GDM1 (cell line): ENCODE results near the gene AGAP2.
"Not testable (repeated sequence)": the region's sequence is repeated elsewhere in the genome, so short reads cannot be mapped to it uniquely, and the experiment has no call there.

Experiments
- DNase-seq: peaks from one replicate; lab custom pipeline; 2025; lab: John Stamatoyannopoulos, UW

The AGAP2 gene

DNA sequence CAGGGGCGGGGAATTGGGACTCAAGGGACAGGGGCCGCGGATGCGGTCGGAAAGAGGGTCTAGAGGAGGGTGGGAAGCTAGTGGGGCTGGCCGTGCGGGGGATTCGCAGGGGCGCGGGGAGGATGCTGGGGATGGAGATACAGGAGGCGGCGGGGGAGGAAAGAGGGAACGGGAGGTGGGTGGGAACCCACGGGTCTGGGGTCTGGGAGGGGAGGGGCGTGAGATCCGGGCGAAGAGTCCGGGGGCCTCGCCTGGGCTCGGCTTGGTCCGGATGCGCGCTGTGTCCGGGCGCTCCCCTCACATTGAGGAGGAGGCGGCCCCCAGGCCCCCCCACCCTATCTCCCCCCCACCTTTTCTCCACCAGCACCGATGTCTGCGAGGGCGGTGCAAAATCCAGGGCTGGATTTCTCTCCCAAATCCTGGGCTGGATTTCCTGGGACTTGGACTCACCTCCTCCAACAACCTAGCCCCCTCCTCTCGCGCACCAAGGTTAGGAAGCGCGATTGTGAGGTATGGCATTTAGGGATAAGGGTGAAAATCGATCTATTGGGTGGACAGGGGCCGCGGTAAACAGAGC is at the start of gene AGAP2:
AGAP2 (minus strand) TSS at position 82 of the 577 bp plus-strand sequence. CDS start 496 bp downstream, outside the sequence.
- no peak for DNase-seq

DNA sequence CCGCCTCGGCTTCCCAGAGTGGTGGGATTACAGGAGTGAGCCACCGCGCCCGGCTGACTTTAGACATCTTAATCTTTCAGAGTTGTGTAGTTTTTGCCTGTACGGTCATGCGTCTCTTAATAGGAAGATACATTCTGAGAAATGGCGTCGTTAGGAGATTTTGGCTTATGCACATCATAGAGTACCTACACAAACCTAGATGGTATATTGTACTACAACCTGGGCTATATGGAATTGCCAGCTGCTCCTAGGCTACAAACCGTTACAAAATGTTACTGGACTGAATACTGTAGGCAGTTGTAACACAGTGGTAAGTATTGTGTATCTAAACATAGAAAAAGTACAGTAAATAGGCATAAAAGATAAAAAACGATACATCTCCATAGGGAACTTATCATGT is 45.3 kb upstream of the AGAP2 start:
- no peak for DNase-seq

DNA sequence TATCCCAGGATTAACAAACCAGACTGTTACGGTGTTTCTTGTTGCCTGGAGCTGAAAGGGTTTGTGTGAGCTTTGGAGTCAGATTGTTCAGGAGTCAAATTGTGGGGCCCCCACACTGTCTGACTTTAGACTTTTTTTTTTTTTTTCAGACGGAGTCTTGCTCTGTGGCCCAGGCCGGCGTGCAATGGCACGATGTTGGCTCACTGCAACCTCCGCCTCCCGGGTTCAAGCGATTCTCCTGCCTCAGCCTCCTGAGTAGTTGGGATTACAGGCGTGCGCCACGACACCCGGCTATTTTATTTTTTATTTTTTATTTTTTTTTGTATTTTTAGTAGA is 44.9 kb upstream of the AGAP2 start:
- no peak for DNase-seq

DNA sequence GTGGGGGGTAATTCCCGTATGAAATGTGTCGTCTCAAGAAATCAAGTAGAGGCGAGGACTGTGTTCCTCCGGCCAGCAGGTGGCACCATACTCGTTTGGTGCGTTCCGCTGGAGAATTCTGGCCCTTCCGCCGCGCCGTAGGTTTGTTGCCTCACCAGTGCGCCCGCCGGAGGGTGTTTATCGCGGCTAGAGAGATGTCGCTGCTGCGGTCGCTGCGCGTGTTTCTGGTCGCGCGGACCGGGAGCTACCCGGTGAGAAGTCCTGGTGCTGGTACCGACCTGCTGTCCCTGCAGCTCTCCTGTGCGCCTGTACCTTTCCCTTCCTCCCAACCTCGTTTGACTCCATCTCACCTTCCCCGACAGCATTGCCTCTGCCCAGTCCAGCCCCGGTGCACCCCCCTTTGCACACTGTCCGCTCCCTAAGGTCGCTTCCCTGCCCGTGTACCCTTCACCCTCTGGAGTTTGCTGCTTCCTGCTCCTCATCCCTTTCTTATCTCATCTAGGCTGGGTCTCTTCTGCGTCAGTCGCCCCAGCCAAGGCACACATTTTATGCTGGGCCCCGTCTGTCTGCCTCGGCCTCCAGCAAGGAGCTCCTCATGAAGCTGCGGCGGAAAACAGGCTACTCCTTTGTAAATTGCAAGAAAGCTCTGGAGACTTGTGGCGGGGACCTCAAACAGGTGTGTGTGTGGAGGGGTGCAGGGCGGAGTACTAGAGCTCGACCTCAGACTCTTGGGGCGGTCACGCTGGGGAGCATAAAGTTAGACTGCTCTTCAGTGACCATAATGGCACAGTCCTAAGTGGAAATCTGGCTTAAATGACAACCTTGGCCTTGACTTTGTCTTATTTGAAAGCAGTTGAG is 44.3 kb upstream of the AGAP2 start, which contains the start of gene TSFM:
TSFM (plus strand) TSS at position 180 of the 858 bp plus-strand sequence; CDS start at position 195, 15 bp downstream.
- DNase-seq = peak; percentile 80

DNA sequence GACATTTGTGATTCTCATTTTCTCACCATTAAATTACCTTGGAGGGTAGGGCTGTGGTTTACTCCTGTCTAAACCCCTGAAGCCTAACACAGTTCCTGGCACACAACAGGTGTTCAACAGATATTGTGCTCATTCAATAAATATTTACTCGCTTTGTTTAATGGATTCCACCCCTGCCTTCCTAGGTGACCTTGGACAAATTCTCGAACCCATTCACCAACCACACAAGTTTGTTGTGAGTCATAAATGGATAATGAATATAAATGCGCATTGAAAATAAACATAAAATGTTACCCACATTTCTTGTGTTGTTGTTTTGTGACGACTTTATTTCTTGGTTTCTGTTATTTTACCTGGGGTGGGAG is 43.7 kb upstream of the AGAP2 start:
- DNase-seq = no peak

DNA sequence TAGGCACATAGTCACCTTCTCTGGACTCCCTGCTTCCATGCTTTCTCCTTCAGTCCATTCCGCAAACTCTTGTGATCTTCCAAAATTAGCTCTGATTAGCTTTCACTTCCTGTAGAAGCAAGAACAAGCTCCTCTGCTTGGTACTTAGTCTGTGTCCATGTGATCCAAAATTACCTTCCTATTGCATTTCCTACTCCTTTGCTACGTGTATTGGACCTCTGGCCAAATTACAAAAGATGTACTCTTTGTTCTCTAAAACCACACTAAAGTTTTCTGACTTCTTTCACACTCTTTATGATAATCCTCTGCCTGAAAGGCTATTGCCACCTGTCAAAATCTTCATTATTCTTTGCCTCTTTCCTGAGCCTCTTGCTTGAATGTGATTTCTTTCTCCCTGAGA is 43.3 kb upstream of the AGAP2 start:
- DNase-seq = no peak

DNA sequence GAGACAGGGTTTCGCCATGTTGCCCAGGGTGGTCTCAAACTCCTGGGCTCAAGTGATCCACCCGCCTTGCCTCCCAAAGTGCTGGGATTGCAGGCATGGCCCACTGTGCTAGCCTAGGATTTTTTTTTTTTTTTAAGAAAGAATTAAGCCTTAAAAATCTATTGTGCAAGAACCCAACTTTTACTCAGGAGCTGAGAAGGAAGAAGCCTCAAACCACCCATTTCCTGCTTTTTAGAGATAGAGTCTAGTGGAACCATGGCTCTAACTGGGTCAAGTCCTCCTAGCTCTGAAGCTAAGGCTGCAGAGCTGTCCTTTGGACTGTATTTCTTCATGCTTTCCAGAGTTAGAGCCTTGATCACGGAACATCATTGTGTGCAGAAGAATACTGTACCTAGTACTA is 42.7 kb upstream of the AGAP2 start:
- DNase-seq = no peak

DNA sequence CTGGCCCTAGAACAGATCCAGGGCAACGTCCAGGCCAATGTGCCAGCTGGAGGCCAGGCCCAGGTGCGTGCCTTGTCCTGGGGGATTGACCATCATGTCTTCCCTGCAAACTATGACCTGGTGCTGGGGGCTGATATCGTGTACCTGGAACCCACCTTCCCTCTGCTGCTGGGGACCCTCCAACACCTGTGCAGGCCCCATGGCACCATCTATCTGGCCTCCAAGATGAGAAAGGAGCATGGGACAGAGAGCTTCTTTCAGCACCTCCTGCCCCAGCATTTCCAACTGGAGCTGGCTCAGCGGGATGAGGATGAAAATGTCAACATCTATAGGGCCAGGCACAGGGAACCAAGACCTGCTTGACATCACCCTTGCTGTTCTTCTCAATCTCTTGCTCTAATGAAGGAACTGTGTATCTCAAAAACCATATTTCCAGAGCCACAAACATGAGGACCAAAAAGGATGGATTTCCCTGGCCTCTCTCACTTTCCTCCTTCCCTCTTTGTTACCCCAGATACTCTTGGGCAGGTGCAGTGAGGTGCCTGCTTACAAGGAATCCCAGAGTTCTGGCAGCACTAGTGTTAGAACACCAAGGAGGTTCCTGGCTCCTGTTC is 41.8 kb upstream of the AGAP2 start:
- no peak for DNase-seq

DNA sequence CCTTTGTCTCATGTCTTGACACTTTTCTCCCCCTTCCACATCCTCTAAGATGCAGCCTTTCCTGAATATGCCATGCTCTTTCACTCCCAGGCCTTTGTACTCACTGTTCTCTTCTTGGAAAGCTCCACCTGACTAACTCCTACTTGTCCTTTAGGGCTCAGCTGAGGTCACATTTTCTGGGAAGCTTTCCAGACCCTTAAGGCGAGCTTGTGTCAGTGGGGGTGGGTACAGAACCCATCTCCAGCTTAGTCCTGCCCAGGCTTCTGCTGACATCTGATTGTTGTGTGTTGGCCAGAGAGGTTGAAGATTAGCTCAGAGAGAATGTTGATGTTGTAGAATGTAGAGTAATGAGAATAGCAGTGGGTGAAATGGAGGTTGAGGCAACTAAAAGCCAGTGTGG is 41.2 kb upstream of the AGAP2 start:
- no peak for DNase-seq

DNA sequence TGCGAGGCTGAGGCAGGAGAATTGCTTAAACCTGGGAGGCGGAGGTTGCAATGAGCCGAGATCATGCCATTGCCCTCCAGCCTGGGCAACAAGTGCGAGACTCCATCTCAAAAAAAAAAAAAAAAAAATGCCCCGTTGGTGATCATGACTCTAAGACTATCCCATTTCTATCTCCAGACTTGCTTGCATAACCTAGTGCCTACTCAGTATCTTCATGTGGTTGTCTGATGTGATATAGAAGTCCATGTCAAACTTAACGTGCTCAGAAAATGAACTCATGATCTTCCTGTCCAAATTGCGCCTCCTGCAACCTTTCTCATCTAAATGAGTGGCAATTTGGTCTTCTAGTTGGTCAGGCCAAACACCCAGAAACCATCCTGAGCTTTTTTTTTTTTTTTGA is 39.4 kb upstream of the AGAP2 start:
- DNase-seq = no peak

DNA sequence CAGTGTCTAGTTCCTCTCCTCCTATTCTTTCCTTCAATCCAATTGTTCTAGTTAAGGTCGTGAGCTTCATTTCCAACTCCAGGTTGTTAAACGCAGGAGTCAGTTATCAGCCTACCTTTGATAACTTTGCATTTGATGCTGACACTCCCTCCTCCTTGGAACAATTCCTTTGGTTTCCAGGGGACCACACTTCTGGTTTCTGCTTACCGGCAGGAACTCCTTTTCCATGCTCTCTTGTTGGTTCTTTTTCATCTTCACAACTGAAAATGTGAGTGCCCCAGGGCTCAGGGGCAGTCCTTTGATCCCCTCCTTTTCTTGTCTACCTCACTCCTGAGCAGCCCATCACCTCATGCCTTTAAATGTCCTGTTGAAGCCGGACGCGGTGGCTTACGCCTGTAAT is 38.8 kb upstream of the AGAP2 start:
- no peak for DNase-seq

DNA sequence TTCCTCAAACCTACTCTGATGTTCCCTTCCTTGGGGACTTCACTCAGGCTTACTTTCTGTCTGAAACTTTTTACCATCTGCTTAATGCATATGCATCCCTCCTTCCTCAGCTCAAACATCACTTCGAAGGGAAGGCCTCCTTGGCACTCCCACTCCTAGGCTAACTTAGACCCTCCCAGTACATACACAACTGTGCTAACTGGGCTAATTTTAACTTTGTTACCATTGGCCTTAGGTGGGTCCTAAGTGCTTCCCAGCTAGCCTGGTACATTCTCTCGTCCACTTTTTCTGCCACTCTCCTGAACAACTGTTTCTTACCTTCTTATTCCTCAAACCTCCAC is 37.7 kb upstream of the AGAP2 start:
- no peak for DNase-seq

DNA sequence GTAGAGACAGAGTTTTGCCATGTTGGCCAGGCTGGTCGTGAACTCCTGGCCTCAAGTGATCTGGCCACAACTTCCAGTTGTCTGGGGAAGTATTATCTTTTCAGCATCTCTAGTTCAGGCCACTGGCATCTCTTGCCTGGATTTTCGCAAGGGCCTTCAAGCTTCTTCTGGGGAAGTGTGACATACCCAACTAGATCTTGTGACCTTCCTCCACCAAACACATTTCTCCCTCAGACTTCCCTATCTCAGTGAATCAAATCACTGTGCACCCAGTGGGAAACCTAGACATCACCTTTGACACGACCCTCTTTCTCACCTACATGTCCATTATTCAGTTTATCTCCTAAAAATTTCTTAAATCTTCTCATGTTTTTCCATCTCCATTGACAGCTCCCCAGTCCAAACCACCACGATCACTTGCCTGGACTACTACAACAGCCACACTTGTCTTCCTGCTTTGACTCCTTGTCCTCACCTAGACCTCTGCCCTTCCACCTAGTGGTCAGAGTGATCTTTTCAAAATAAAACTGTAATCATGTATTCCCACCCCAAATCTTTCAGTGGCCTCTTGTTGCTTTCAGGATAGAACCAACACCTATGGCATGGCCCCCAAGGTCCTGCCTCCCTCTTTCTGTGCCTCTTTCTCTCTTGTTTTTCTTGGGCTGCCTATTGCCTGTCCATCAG is 37.2 kb upstream of the AGAP2 start:
- DNase-seq = no peak

DNA sequence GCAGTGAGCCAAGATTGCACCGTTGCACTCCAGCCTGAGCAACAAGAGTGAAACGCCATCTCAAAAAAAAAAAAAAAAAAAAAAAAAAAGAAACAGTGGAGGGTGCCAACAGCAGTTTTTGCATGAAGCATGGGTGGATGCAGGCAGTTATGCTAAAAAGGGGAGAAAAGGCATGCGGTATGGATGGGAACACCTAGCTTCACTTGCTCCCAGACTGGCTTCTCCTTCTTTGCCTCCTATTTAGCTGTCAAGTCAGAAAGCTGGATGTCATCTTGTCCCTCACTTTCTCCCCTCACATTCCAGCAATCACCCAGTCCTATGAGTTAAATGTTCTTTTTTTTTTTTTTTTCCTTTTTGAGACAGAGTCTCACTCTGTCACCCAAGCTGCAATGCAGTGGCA is 36.5 kb upstream of the AGAP2 start:
- no peak for DNase-seq

DNA sequence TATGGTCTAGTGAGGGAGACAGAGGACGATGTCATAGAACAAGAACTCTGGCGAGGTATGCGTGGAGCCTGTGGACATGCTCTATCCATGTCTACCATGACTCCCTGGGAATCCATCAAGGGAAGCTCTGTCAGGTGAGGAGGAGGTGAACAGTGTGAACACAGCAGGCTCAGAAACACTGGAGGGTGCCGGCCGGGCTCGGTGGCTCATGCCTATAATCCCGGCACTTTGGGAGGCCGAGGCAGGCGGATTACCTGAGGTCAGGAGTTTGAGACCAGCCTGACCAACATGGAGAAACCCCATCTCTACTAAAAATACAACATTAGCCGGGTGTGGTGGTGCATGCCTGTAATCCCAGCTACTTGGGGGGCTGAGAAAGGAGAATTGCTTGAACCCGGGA is 36.1 kb upstream of the AGAP2 start:
- not testable (repeated sequence) for DNase-seq

DNA sequence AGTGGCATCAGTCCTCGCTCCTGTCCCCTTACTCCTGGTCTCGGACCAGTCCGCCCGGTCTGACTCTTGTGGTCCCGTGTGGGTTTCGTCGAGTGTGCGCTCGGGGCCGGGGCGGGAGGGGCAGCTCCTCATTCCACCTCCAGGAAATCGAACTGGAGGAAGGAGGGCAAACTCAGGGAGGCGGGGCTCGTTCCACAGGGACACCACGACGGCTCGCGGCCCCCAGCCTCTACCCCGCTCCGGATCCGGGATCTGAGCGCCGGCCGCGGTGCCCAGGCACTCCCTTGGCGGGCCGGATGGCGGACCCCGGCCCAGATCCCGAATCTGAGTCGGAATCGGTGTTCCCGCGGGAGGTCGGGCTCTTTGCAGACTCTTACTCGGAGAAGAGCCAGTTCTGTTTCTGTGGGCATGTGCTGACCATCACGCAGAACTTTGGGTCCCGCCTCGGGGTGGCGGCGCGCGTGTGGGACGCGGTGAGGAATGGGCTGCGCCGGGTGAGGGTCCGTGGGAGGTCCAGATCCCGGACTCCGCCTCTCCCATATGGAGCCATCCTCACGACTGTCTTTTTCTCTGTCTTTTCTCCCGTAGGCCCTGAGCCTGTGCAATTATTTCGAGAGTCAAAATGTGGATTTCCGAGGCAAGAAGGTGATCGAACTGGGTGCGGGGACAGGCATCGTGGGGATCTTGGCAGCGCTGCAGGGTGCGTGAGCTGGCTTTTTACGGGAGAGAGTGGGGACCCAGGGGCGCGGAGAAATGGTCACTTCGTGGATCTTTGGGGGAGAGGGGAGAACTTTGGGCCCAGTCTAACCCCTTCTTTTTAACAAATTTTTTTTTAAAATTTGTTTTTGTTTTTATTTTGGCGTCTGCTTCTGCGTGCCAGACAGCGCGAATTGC is 34.1 kb upstream of the AGAP2 start, which contains the start of gene EEF1AKMT3:
EEF1AKMT3 (plus strand) TSS at position 186 of the 894 bp plus-strand sequence; CDS start at position 297, 111 bp downstream.
- DNase-seq = no peak

DNA sequence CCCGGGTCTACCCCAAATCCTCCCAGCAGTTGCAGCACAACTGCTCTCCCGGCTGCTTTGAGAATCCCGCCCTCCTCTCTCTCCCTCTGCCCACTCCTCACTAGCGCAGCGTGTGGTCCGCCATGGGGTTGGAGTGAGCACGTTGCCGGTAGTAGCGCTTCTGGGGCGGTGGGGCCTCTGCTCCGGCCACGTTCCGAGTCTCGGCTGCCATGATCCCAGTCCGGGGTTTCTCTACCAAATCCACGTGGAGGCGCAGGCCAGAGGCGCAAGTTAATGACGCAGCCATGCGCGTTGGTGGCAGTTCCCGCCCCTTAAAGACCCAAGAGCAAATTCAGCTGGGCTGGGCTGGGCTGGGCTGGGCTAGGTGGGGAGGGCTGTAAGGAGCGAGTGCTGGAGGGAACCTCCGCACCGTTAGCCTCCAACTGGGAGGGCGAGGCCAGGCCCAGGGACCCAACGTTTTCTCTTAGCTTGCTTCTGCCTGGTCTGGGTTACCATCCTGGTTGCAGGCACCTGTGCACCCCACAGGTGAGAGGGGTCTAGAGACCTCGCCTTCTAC is 33.4 kb upstream of the AGAP2 start, which contains the start of gene METTL1:
METTL1 (minus strand) TSS at position 233 of the 556 bp plus-strand sequence; CDS start at position 211, 22 bp downstream.
- peak; percentile 93 for DNase-seq

DNA sequence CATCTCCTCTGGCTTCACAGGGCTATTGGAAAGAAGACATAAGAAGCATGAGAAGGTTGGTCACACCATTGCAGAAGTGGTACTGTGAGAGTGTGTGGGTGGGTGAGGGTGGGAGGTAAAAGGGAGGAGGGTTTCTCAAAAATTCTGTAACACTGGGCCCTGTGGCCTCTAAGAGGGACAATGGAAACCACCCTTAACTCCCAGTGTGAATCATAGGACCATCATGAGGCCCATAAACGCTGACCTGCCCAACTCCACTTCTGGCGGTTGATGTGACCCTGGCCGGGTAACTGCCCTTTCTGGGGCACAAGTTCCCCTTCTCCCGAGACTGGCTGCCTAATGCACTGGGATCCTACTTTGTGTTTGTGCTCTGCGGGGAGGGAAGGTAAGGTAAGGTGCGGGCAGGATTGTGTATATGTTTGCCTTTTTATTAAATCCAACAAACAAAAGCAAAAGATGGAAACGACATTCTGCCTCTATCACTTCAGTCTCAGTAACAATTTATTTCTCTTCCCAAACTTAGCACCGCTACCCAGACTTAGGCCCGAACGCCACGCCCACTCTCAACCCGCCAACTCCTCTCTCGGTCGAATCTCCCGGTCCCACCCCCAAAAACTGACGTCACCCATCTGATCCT is 32.8 kb upstream of the AGAP2 start:
- peak; percentile 89 for DNase-seq

DNA sequence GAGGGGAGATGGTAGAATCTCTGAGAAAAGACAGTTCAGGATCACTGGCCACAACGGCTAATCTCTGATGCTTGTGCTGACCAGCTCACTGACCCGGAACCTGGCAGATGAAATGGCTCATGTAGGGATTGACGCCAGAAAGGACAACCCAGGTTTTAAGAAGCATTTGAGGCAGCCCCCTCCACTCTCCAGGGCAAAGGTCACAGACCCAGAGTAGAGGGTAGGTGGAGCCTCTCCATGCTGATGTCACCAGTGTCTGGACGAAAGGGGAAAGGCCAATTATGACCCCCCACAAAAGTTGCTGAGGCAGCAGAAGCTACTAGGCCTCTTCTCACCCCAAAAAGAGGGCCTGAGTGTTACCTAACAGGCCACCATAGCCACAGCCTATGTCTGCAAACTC is 32.2 kb upstream of the AGAP2 start:
- no peak for DNase-seq

DNA sequence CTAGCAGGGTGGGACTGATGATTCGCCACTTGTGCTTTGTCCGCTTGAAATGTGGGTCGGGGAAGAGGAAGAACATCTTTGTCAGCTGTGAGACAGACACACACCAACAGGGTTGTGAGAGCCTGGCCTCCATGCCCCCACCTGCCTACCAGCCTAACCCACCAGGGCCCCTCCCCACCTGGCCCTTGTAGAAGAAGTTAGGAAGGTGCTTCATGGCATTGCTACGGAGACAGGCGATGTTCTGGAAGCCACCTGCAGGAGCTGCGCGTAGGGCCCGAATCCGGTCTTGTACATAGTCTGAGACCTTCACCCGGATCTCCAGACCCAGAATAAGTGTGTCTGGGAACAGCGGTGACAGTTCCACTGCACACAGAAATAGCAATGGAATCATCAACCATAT is 31.1 kb upstream of the AGAP2 start:
- DNase-seq = no peak

DNA sequence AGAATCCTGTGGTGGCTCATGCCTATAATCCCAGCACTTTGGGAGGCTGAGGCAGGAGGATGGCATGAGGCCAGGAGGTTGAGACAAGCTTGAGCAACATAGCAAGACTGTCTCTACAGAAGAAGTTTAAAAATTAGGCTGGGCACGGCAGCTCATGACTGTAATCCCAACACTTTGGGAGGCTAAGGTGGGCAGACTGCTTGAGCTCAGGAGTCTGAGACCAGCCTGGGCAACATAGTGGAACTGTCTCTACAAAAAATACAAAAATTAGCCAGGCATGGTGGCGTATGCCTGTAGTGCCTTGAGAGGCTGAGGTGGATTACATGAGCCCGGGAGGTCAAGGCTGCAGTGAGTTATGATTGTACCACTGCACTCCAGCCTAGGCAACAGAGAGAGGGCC is 29.3 kb upstream of the AGAP2 start:
- no peak for DNase-seq
